Measurements from ENCODE around the gene VTI1A. TPM values are rescaled to one million over a fixed set of nuclear protein-coding genes. Genes with fewer than 3 reads are reported as not detected.

The VTI1A gene
- total and polyA plus RNA-seq, 2 experiments from 2014 or later: 26.8 to 31.0 TPM

DNA sequence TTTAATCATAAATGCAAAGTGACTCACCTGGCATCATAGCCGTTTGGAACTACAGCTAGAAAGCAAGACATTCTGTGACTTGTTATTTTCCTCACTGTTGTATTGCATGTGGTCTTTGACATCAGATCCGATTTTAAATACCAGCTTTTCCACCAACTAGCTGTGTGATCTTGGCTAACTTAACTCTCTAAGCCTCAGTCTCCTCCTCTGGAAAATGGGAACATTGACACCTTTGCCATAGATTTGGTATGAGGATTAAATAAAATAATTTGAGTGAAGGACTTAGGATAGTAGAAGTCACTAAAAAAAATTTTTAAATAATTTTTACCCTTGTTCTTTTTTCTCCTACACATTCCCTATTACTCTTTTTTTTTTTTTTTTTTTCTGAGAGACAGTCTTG, 348.1 kb downstream of the VTI1A start:
- Histone ChIP-seq H3K4me1 (ENCODE audit: insufficient read depth) (peaks cover 33% of the 10 kb centered on the region), H3F3A (replicated peaks; ENCODE audit: low read depth) (no peaks in the 10 kb centered on the region), H3K4me2 (no peak overlapping the region), H3K4me3 (no peak overlapping the region), H3K27me3 (ENCODE audit: insufficient read depth) (no peaks in the 10 kb centered on the region), H3K36me3 (ENCODE audit: insufficient read depth) (no peaks in the 10 kb centered on the region), H4K20me1 (replicated peaks; ENCODE audit: insufficient read depth) (no peaks in the 10 kb centered on the region), H2AFZ (no peak overlapping the region), H3K79me2 (replicated peaks; ENCODE audit: insufficient read depth) (no peaks in the 10 kb centered on the region), H3K27ac (ENCODE audit: low read depth) (no peak overlapping the region), H3K9me2 (ENCODE audit: insufficient read depth) (no peaks in the 10 kb centered on the region)
- H3K36me3 Mint-ChIP-seq (ENCODE audit: low read depth): no peaks in the 10 kb centered on the region
- H3K27ac Mint-ChIP-seq: no peak overlapping the region
- H3K4me3 Mint-ChIP-seq: no peak overlapping the region
- TF ChIP-seq, protein P1, sequence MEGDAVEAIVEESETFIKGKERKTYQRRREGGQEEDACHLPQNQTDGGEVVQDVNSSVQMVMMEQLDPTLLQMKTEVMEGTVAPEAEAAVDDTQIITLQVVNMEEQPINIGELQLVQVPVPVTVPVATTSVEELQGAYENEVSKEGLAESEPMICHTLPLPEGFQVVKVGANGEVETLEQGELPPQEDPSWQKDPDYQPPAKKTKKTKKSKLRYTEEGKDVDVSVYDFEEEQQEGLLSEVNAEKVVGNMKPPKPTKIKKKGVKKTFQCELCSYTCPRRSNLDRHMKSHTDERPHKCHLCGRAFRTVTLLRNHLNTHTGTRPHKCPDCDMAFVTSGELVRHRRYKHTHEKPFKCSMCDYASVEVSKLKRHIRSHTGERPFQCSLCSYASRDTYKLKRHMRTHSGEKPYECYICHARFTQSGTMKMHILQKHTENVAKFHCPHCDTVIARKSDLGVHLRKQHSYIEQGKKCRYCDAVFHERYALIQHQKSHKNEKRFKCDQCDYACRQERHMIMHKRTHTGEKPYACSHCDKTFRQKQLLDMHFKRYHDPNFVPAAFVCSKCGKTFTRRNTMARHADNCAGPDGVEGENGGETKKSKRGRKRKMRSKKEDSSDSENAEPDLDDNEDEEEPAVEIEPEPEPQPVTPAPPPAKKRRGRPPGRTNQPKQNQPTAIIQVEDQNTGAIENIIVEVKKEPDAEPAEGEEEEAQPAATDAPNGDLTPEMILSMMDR (conservative IDR thresholded peaks at IDR 0.05; ENCODE audit: low read depth in 2 of 2): no peak
- TF ChIP-seq ZNF331 (CRISPR knock-in tag; IDR thresholded peaks at IDR 0.05; ENCODE audit: low read depth) (no peak), EZH2 (IDR thresholded peaks at IDR 0.05; ENCODE audit: low read depth, unreplicated experiment) (no peak), EZH2phosphoT487 (IDR thresholded peaks at IDR 0.05; ENCODE audit: unreplicated experiment) (no peak), JUNB (IDR thresholded peaks at IDR 0.05; ENCODE audit: unreplicated experiment) (no peak), ZNF114 (CRISPR knock-in tag; IDR thresholded peaks at IDR 0.05) (no peak), CREB1 (CRISPR knock-in tag; IDR thresholded peaks at IDR 0.05; ENCODE audit: low read depth) (no peak), POLR2AphosphoS5 (IDR thresholded peaks at IDR 0.05; ENCODE audit: low read depth) (no peak)
- TF ChIP-seq, protein P2, sequence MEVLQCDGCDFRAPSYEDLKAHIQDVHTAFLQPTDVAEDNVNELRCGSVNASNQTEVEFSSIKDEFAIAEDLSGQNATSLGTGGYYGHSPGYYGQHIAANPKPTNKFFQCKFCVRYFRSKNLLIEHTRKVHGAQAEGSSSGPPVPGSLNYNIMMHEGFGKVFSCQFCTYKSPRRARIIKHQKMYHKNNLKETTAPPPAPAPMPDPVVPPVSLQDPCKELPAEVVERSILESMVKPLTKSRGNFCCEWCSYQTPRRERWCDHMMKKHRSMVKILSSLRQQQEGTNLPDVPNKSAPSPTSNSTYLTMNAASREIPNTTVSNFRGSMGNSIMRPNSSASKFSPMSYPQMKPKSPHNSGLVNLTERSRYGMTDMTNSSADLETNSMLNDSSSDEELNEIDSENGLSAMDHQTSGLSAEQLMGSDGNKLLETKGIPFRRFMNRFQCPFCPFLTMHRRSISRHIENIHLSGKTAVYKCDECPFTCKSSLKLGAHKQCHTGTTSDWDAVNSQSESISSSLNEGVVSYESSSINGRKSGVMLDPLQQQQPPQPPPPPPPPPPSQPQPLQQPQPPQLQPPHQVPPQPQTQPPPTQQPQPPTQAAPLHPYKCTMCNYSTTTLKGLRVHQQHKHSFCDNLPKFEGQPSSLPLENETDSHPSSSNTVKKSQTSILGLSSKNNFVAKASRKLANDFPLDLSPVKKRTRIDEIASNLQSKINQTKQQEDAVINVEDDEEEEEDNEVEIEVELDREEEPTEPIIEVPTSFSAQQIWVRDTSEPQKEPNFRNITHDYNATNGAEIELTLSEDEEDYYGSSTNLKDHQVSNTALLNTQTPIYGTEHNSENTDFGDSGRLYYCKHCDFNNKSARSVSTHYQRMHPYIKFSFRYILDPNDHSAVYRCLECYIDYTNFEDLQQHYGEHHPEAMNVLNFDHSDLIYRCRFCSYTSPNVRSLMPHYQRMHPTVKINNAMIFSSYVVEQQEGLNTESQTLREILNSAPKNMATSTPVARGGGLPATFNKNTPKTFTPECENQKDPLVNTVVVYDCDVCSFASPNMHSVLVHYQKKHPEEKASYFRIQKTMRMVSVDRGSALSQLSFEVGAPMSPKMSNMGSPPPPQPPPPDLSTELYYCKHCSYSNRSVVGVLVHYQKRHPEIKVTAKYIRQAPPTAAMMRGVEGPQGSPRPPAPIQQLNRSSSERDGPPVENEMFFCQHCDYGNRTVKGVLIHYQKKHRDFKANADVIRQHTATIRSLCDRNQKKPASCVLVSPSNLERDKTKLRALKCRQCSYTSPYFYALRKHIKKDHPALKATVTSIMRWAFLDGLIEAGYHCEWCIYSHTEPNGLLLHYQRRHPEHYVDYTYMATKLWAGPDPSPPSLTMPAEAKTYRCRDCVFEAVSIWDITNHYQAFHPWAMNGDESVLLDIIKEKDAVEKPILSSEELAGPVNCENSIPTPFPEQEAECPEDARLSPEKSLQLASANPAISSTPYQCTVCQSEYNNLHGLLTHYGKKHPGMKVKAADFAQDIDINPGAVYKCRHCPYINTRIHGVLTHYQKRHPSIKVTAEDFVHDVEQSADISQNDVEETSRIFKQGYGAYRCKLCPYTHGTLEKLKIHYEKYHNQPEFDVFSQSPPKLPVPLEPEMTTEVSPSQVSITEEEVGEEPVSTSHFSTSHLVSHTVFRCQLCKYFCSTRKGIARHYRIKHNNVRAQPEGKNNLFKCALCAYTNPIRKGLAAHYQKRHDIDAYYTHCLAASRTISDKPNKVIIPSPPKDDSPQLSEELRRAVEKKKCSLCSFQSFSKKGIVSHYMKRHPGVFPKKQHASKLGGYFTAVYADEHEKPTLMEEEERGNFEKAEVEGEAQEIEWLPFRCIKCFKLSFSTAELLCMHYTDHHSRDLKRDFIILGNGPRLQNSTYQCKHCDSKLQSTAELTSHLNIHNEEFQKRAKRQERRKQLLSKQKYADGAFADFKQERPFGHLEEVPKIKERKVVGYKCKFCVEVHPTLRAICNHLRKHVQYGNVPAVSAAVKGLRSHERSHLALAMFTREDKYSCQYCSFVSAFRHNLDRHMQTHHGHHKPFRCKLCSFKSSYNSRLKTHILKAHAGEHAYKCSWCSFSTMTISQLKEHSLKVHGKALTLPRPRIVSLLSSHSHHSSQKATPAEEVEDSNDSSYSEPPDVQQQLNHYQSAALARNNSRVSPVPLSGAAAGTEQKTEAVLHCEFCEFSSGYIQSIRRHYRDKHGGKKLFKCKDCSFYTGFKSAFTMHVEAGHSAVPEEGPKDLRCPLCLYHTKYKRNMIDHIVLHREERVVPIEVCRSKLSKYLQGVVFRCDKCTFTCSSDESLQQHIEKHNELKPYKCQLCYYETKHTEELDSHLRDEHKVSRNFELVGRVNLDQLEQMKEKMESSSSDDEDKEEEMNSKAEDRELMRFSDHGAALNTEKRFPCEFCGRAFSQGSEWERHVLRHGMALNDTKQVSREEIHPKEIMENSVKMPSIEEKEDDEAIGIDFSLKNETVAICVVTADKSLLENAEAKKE (CRISPR knock-in tag; IDR thresholded peaks at IDR 0.05): no peak
- no peaks in the 10 kb centered on the region for H3K9me3 Mint-ChIP-seq
- H3K4me1 Mint-ChIP-seq: peaks cover 49% of the 10 kb centered on the region
- DNase-seq (ENCODE audit: low spot score): no peak
- no peak for ATAC-seq
- H3K27me3 Mint-ChIP-seq (ENCODE audit: insufficient read depth, low read depth, poor library complexity): peaks cover 16% of the 10 kb centered on the region
